ENCODE results near the gene MRPL43.

GRCh38 chr10:100993986-100994708 is 6.8 kb upstream of the MRPL43 start:
- no peak for TF ChIP-seq GATA1 (IDR thresholded peaks at IDR 0.05; ENCODE audit: low read depth, low read length)
- no peak for TF ChIP-seq POLR2A (IDR thresholded peaks at IDR 0.05; ENCODE audit: low read length)
